Liver (tissue), 3 donors: Measurements from ENCODE around the gene RGS4.

Experiments
- JUND ChIP-seq, 2 donors: IDR thresholded peaks; 2 replicates each; pipeline ENCODE4 v1.6.1; 2016; ENCODE audit warnings: antibody characterized with exemption in 2 of 2
- RAD21 ChIP-seq, 2 donors: IDR thresholded peaks; 2 replicates each; pipeline ENCODE4 v1.6.1; 2016; ENCODE audit warnings: antibody characterized with exemption in 2 of 2, mild to moderate bottlenecking in 2 of 2
- SP1 ChIP-seq: IDR thresholded peaks from 2 replicates; pipeline ENCODE4 v1.6.1; 2018; ENCODE audit warnings: antibody characterized with exemption, mild to moderate bottlenecking
- TAF1 ChIP-seq: conservative IDR thresholded peaks from 2 replicates; pipeline ENCODE4 v1.6.1; 2016; ENCODE audit warnings: antibody characterized with exemption, mild to moderate bottlenecking
- YY1 ChIP-seq: IDR thresholded peaks from 2 replicates; pipeline ENCODE4 v1.6.1; 2016; ENCODE audit warnings: antibody characterized with exemption, mild to moderate bottlenecking
- TF ChIP-seq, protein P1 (sequence below): fragments of 150-350 bp; IDR thresholded peaks from 2 replicates; pipeline ENCODE4 v1.5.1; 2017; ENCODE audit warnings: improper control_type of control experiment, low read depth, low read length; ENCODE audit not compliant: missing input control
- TF ChIP-seq, protein P2 (sequence below): IDR thresholded peaks from 2 replicates; pipeline ENCODE4 v1.6.1; 2016; ENCODE audit warnings: antibody characterized with exemption
- TF ChIP-seq, protein P3 (sequence below): IDR thresholded peaks from 2 replicates; pipeline ENCODE4 v1.6.1; 2016; ENCODE audit warnings: antibody characterized with exemption
- donor health status: healthy.
- donor health status: healthy.

DNA sequence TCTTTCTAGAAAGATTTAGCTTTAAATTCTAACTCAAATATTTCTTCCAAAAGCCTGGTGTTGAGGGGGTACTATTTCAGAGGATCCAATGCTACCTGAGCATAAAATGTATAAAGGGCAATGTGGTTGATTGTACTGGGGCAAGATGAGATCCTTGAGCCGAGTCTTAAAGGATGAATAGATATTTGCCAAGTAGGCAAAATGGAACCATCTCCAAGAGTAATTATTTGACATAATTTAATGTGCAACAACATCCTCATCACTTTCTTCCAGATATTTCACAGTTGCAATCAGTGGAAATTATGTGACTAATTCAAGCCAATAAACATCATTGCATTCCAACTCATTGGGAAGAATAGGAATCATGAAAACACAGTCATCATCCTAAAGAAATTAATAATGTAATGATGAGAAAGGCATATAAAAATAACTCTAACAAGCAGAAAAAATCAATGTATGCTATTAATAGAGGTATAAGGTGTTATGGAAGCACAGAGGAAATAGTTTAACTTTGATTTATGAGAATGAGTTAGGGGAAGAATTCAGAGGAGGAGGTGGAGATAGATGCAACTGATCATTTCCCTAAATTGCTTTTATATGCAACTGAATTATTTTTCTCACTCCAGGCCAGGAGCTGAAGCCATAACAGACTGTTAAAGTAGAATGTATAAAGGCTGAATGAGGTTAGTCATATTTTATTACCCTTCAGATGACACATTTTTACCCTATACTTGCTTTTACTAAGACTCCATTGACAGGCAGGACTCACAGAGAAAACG lies 30.0 kb upstream of the RGS4 start:
- TF ChIP-seq, protein P1, sequence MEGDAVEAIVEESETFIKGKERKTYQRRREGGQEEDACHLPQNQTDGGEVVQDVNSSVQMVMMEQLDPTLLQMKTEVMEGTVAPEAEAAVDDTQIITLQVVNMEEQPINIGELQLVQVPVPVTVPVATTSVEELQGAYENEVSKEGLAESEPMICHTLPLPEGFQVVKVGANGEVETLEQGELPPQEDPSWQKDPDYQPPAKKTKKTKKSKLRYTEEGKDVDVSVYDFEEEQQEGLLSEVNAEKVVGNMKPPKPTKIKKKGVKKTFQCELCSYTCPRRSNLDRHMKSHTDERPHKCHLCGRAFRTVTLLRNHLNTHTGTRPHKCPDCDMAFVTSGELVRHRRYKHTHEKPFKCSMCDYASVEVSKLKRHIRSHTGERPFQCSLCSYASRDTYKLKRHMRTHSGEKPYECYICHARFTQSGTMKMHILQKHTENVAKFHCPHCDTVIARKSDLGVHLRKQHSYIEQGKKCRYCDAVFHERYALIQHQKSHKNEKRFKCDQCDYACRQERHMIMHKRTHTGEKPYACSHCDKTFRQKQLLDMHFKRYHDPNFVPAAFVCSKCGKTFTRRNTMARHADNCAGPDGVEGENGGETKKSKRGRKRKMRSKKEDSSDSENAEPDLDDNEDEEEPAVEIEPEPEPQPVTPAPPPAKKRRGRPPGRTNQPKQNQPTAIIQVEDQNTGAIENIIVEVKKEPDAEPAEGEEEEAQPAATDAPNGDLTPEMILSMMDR = no peak
- no peak for TF ChIP-seq SP1
- TF ChIP-seq JUND (IDR thresholded peaks at IDR 0.05) = no peak
- no peak for TF ChIP-seq RAD21 (IDR thresholded peaks at IDR 0.05)
- TF ChIP-seq, protein P2, sequence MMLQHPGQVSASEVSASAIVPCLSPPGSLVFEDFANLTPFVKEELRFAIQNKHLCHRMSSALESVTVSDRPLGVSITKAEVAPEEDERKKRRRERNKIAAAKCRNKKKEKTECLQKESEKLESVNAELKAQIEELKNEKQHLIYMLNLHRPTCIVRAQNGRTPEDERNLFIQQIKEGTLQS = no peak
- TF ChIP-seq YY1 = no peak
- TF ChIP-seq, protein P3, sequence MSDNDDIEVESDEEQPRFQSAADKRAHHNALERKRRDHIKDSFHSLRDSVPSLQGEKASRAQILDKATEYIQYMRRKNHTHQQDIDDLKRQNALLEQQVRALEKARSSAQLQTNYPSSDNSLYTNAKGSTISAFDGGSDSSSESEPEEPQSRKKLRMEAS = no peak
- no peak for TF ChIP-seq TAF1
